ENCODE data around the gene HTATIP2.

DNA sequence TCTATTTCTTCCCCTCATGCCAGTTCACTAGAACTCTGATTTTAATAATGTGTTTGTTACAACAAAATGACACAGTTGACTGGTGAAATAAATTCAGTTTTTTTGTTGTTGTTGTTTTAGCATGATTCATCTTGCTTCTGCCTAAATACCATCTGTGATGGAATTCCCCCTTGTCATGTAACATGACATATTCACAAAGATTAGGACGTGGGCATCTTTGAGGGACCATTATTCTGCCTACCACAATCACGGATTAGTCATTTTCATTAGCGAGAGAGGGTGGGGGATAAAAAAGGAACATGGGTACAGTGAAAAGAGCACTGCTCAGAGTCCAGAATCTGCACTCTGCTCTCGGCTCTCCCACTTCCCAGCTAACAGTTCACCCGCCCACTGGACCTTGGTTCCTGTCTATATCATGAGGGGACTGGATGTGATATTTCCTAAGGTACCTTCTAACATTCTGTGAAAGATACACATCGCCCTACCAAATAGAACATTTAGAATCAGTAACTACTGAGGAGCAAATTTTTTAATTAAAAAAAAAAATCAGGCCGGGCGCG lies 11.3 kb downstream of the HTATIP2 start:
- no peak for TF ChIP-seq POLR2A (IDR thresholded peaks at IDR 0.05)
- TF ChIP-seq, protein P1, sequence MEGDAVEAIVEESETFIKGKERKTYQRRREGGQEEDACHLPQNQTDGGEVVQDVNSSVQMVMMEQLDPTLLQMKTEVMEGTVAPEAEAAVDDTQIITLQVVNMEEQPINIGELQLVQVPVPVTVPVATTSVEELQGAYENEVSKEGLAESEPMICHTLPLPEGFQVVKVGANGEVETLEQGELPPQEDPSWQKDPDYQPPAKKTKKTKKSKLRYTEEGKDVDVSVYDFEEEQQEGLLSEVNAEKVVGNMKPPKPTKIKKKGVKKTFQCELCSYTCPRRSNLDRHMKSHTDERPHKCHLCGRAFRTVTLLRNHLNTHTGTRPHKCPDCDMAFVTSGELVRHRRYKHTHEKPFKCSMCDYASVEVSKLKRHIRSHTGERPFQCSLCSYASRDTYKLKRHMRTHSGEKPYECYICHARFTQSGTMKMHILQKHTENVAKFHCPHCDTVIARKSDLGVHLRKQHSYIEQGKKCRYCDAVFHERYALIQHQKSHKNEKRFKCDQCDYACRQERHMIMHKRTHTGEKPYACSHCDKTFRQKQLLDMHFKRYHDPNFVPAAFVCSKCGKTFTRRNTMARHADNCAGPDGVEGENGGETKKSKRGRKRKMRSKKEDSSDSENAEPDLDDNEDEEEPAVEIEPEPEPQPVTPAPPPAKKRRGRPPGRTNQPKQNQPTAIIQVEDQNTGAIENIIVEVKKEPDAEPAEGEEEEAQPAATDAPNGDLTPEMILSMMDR (IDR thresholded peaks at IDR 0.05) = no peak

Measured in uterus (tissue), 2 donors.